ENCODE data around the gene APCDD1L. TPM values are rescaled to one million over a fixed set of nuclear protein-coding genes. Genes with fewer than 3 reads are reported as not detected.

APCDD1L gene
- total RNA-seq, 1 donor from 2014 or later = not detected

GRCh38 chr20:58536289-58536688, 21.1 kb upstream of the APCDD1L start:
- no peaks in the 10 kb centered on the region for H3K27me3 Mint-ChIP-seq
- no peak overlapping the region for H3K4me3 Mint-ChIP-seq
- no peaks in the 10 kb centered on the region for H3K4me1 Mint-ChIP-seq
- intact Hi-C loops (cut with micrococcal nuclease) = no loop called here
- peaks cover 2% of the 10 kb centered on the region for H3K36me3 Mint-ChIP-seq (ENCODE audit: low read depth)
- H3K9me3 Mint-ChIP-seq = peaks cover 27% of the 10 kb centered on the region
- no peak for DNase-seq
- H3K27ac Mint-ChIP-seq = no peak overlapping the region

- intact Hi-C loops (cut with micrococcal nuclease) = no loop called here
- Mint-ChIP-seq H3K36me3 (ENCODE audit: low read depth) (no peaks in the 10 kb centered on the region), H3K4me3 (no peak overlapping the region), H3K4me1 (no peaks in the 10 kb centered on the region), H3K27ac (no peak overlapping the region), H3K9me3 (peaks cover 27% of the 10 kb centered on the region), H3K27me3 (no peaks in the 10 kb centered on the region)
- no peak for DNase-seq
Observed at GRCh38 chr20:58531657-58532056, 16.5 kb upstream of the APCDD1L start.

GRCh38 chr20:58531063-58531462, 15.9 kb upstream of the APCDD1L start:
- Mint-ChIP-seq H3K9me3 (peaks cover 22% of the 10 kb centered on the region), H3K36me3 (ENCODE audit: low read depth) (no peaks in the 10 kb centered on the region), H3K27me3 (no peaks in the 10 kb centered on the region), H3K4me1 (no peaks in the 10 kb centered on the region), H3K4me3 (no peak overlapping the region), H3K27ac (no peak overlapping the region)
- intact Hi-C loops (cut with micrococcal nuclease) = no loop called here
- no peak for DNase-seq

GRCh38 chr20:58528412-58528811, 13.2 kb upstream of the APCDD1L start:
- Mint-ChIP-seq H3K27ac (no peak overlapping the region), H3K36me3 (ENCODE audit: low read depth) (no peaks in the 10 kb centered on the region), H3K9me3 (peaks cover 21% of the 10 kb centered on the region), H3K4me1 (no peaks in the 10 kb centered on the region), H3K4me3 (no peak overlapping the region), H3K27me3 (no peaks in the 10 kb centered on the region)
- intact Hi-C loops (cut with micrococcal nuclease) = no loop called here
- DNase-seq = no peak

GRCh38 chr20:58526411-58526810, 11.2 kb upstream of the APCDD1L start:
- no peak for DNase-seq
- H3K4me3 Mint-ChIP-seq = no peak overlapping the region

GRCh38 chr20:58524814-58525213, 9.6 kb upstream of the APCDD1L start:
- Mint-ChIP-seq H3K9me3 (peaks cover 5% of the 10 kb centered on the region), H3K36me3 (ENCODE audit: low read depth) (no peaks in the 10 kb centered on the region), H3K4me3 (no peak overlapping the region), H3K4me1 (no peaks in the 10 kb centered on the region), H3K27me3 (peaks cover 2% of the 10 kb centered on the region), H3K27ac (no peak overlapping the region)
- DNase-seq = no peak
- intact Hi-C loops (cut with micrococcal nuclease) = no loop called here

More at GRCh38 chr20:58526411-58526810, 11.2 kb upstream of the APCDD1L start:
- intact Hi-C loops (cut with micrococcal nuclease) = no loop called here
- Mint-ChIP-seq H3K27me3 (peaks cover under 1% of the 10 kb centered on the region), H3K9me3 (peaks cover 12% of the 10 kb centered on the region), H3K36me3 (ENCODE audit: low read depth) (no peaks in the 10 kb centered on the region), H3K4me1 (no peaks in the 10 kb centered on the region), H3K27ac (no peak overlapping the region)

GRCh38 chr20:58523971-58524315, 8.7 kb upstream of the APCDD1L start:
- Mint-ChIP-seq H3K4me1 (no peaks in the 10 kb centered on the region), H3K36me3 (ENCODE audit: low read depth) (no peaks in the 10 kb centered on the region), H3K9me3 (peaks cover 4% of the 10 kb centered on the region), H3K27ac (no peak overlapping the region), H3K27me3 (peaks cover 2% of the 10 kb centered on the region), H3K4me3 (no peak overlapping the region)
- no peak for DNase-seq
- intact Hi-C loops (cut with micrococcal nuclease) = no loop called here

- Mint-ChIP-seq H3K4me1 (no peaks in the 10 kb centered on the region), H3K4me3 (no peak overlapping the region), H3K36me3 (ENCODE audit: low read depth) (no peaks in the 10 kb centered on the region), H3K9me3 (peaks cover 4% of the 10 kb centered on the region), H3K27ac (no peak overlapping the region), H3K27me3 (peaks cover 2% of the 10 kb centered on the region)
- DNase-seq = no peak
- intact Hi-C loops (cut with micrococcal nuclease) = no loop called here
Observed at GRCh38 chr20:58523072-58523970, 8.1 kb upstream of the APCDD1L start.

GRCh38 chr20:58522666-58523065, 7.5 kb upstream of the APCDD1L start:
- DNase-seq = no peak
- intact Hi-C loops (cut with micrococcal nuclease) = no loop called here
- Mint-ChIP-seq H3K9me3 (peaks cover 4% of the 10 kb centered on the region), H3K27ac (no peak overlapping the region), H3K4me3 (no peak overlapping the region), H3K4me1 (no peaks in the 10 kb centered on the region), H3K27me3 (peaks cover 2% of the 10 kb centered on the region), H3K36me3 (ENCODE audit: low read depth) (no peaks in the 10 kb centered on the region)

GRCh38 chr20:58521763-58522162, 6.6 kb upstream of the APCDD1L start:
- Mint-ChIP-seq H3K27ac (no peak overlapping the region), H3K9me3 (no peaks in the 10 kb centered on the region), H3K36me3 (ENCODE audit: low read depth) (no peaks in the 10 kb centered on the region)

GRCh38 chr20:58519940-58520712, 4.9 kb upstream of the APCDD1L start:
- intact Hi-C loops (cut with micrococcal nuclease) = no loop called here
- no peaks in the 10 kb centered on the region for H3K4me1 Mint-ChIP-seq
- no peak overlapping the region for H3K27ac Mint-ChIP-seq
- H3K27me3 Mint-ChIP-seq = peaks cover 21% of the 10 kb centered on the region
- no peak for DNase-seq
- no peaks in the 10 kb centered on the region for H3K9me3 Mint-ChIP-seq
- H3K36me3 Mint-ChIP-seq (ENCODE audit: low read depth) = no peaks in the 10 kb centered on the region
- H3K4me3 Mint-ChIP-seq = no peak overlapping the region

More at GRCh38 chr20:58521763-58522162, 6.6 kb upstream of the APCDD1L start:
- intact Hi-C loops (cut with micrococcal nuclease) = no loop called here
- Mint-ChIP-seq H3K4me3 (no peak overlapping the region), H3K27me3 (peaks cover 6% of the 10 kb centered on the region), H3K4me1 (no peaks in the 10 kb centered on the region)
- no peak for DNase-seq

- peaks cover 24% of the 10 kb centered on the region for H3K27me3 Mint-ChIP-seq
- no peak for DNase-seq
- no peaks in the 10 kb centered on the region for H3K4me1 Mint-ChIP-seq
- H3K27ac Mint-ChIP-seq = no peak overlapping the region
- H3K9me3 Mint-ChIP-seq = no peaks in the 10 kb centered on the region
- intact Hi-C loops (cut with micrococcal nuclease) = no loop called here
- H3K4me3 Mint-ChIP-seq = no peak overlapping the region
- H3K36me3 Mint-ChIP-seq (ENCODE audit: low read depth) = no peaks in the 10 kb centered on the region
Observed at GRCh38 chr20:58518896-58519593, 3.8 kb upstream of the APCDD1L start.

- no peaks in the 10 kb centered on the region for H3K36me3 Mint-ChIP-seq (ENCODE audit: low read depth)
- no peak for DNase-seq
- peaks cover 29% of the 10 kb centered on the region for H3K27me3 Mint-ChIP-seq
- no peaks in the 10 kb centered on the region for H3K9me3 Mint-ChIP-seq
- H3K4me3 Mint-ChIP-seq = no peak overlapping the region
- no peak overlapping the region for H3K27ac Mint-ChIP-seq
- H3K4me1 Mint-ChIP-seq = no peaks in the 10 kb centered on the region
- intact Hi-C loops (cut with micrococcal nuclease) = no loop called here
Observed at GRCh38 chr20:58518387-58518786, 3.2 kb upstream of the APCDD1L start.
